Measurements from ENCODE around the gene CKAP2L. TPM values are rescaled to one million over a fixed set of nuclear protein-coding genes. Genes with fewer than 3 reads are reported as not detected.

CKAP2L gene
- total and polyA plus RNA-seq, 9 of the 15 experiments (the other 6 are each of a cell fraction or from before 2014, with no cell fraction given), result 10.4 to 21.9 (median 14.2) TPM

DNA sequence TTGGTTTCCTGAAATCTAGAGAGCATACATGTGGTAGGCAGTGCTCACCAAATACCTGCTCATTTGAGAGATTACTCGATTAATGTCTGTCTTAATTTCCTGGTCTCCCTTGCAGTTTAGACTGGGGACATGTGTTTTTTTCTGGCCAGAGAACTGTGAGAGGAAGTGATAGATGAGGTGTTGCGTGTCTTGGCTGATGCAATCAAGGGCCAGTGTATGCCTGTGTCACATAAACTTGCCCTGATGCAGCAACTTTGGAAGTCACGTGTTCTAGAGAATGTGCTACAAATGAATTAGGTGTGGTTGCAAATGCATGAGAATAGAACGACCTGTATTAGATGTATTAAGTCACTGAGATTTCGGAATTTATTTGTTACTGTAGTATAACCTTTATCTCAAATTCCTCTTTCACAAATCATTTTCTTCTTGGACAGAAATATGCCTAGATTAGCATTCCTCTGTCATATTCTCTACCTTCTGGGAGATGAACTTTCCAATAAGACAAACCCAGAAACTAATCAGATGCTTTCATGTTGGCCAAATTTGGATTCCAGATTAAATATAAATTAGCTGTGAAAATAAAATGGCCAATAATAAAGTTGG is 29.8 kb upstream of the CKAP2L start (continued):
- TF ChIP-seq, protein P1, sequence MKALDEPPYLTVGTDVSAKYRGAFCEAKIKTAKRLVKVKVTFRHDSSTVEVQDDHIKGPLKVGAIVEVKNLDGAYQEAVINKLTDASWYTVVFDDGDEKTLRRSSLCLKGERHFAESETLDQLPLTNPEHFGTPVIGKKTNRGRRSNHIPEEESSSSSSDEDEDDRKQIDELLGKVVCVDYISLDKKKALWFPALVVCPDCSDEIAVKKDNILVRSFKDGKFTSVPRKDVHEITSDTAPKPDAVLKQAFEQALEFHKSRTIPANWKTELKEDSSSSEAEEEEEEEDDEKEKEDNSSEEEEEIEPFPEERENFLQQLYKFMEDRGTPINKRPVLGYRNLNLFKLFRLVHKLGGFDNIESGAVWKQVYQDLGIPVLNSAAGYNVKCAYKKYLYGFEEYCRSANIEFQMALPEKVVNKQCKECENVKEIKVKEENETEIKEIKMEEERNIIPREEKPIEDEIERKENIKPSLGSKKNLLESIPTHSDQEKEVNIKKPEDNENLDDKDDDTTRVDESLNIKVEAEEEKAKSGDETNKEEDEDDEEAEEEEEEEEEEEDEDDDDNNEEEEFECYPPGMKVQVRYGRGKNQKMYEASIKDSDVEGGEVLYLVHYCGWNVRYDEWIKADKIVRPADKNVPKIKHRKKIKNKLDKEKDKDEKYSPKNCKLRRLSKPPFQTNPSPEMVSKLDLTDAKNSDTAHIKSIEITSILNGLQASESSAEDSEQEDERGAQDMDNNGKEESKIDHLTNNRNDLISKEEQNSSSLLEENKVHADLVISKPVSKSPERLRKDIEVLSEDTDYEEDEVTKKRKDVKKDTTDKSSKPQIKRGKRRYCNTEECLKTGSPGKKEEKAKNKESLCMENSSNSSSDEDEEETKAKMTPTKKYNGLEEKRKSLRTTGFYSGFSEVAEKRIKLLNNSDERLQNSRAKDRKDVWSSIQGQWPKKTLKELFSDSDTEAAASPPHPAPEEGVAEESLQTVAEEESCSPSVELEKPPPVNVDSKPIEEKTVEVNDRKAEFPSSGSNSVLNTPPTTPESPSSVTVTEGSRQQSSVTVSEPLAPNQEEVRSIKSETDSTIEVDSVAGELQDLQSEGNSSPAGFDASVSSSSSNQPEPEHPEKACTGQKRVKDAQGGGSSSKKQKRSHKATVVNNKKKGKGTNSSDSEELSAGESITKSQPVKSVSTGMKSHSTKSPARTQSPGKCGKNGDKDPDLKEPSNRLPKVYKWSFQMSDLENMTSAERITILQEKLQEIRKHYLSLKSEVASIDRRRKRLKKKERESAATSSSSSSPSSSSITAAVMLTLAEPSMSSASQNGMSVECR (CRISPR knock-in tag; IDR thresholded peaks at IDR 0.05), result no peak
- no peak for TF ChIP-seq FOXA1 (IDR thresholded peaks at IDR 0.05; ENCODE audit: borderline replicate concordance)
- TF ChIP-seq SLC30A9 (CRISPR knock-in tag; IDR thresholded peaks at IDR 0.05), result no peak
- TF ChIP-seq, protein P2, sequence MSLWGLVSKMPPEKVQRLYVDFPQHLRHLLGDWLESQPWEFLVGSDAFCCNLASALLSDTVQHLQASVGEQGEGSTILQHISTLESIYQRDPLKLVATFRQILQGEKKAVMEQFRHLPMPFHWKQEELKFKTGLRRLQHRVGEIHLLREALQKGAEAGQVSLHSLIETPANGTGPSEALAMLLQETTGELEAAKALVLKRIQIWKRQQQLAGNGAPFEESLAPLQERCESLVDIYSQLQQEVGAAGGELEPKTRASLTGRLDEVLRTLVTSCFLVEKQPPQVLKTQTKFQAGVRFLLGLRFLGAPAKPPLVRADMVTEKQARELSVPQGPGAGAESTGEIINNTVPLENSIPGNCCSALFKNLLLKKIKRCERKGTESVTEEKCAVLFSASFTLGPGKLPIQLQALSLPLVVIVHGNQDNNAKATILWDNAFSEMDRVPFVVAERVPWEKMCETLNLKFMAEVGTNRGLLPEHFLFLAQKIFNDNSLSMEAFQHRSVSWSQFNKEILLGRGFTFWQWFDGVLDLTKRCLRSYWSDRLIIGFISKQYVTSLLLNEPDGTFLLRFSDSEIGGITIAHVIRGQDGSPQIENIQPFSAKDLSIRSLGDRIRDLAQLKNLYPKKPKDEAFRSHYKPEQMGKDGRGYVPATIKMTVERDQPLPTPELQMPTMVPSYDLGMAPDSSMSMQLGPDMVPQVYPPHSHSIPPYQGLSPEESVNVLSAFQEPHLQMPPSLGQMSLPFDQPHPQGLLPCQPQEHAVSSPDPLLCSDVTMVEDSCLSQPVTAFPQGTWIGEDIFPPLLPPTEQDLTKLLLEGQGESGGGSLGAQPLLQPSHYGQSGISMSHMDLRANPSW (CRISPR knock-in tag; IDR thresholded peaks at IDR 0.05), result no peak
- no peak for TF ChIP-seq RBM14 (IDR thresholded peaks at IDR 0.05; ENCODE audit: borderline replicate concordance, insufficient read depth, low read depth, low read length)
- no peak for TF ChIP-seq XRCC3 (IDR thresholded peaks at IDR 0.05)
- no peak for TF ChIP-seq ZNF717 (CRISPR knock-in tag; IDR thresholded peaks at IDR 0.05)
- no peak for TF ChIP-seq CHD2 (IDR thresholded peaks at IDR 0.05; ENCODE audit: low read depth, low read length)
- no peak for TF ChIP-seq ARHGAP35 (IDR thresholded peaks at IDR 0.05; ENCODE audit: partially characterized antibody)
- TF ChIP-seq PHB (CRISPR knock-in tag; IDR thresholded peaks at IDR 0.05), result no peak
- TF ChIP-seq SMARCE1 (IDR thresholded peaks at IDR 0.05), result peak; percentile 83
- no peak for TF ChIP-seq DIDO1 (tag; IDR thresholded peaks at IDR 0.05; ENCODE audit: low read depth)
- TF ChIP-seq HDAC1 (IDR thresholded peaks at IDR 0.05), result peak in 1 of 2 experiments; percentile 80; a peak in 1 of 4 replicates
- TF ChIP-seq, protein P3, sequence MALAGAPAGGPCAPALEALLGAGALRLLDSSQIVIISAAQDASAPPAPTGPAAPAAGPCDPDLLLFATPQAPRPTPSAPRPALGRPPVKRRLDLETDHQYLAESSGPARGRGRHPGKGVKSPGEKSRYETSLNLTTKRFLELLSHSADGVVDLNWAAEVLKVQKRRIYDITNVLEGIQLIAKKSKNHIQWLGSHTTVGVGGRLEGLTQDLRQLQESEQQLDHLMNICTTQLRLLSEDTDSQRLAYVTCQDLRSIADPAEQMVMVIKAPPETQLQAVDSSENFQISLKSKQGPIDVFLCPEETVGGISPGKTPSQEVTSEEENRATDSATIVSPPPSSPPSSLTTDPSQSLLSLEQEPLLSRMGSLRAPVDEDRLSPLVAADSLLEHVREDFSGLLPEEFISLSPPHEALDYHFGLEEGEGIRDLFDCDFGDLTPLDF (CRISPR knock-in tag; IDR thresholded peaks at IDR 0.05), result no peak
- TF ChIP-seq EP400 (IDR thresholded peaks at IDR 0.05), result peak; percentile 98
- TF ChIP-seq MTA3 (IDR thresholded peaks at IDR 0.05; ENCODE audit: borderline replicate concordance), result peak; percentile 85
- TF ChIP-seq, protein P4, sequence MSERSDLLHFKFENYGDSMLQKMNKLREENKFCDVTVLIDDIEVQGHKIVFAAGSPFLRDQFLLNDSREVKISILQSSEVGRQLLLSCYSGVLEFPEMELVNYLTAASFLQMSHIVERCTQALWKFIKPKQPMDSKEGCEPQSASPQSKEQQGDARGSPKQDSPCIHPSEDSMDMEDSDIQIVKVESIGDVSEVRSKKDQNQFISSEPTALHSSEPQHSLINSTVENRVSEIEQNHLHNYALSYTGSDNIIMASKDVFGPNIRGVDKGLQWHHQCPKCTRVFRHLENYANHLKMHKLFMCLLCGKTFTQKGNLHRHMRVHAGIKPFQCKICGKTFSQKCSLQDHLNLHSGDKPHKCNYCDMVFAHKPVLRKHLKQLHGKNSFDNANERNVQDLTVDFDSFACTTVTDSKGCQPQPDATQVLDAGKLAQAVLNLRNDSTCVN (CRISPR knock-in tag; IDR thresholded peaks at IDR 0.05), result peak; percentile 8; the same call in 1 of the 2 replicates
- TF ChIP-seq NFIC (IDR thresholded peaks at IDR 0.05), result peak; percentile 19; the same call in 1 of the 2 replicates
- peak; percentile 90 for TF ChIP-seq SMARCA4 (IDR thresholded peaks at IDR 0.05)
